22Rv1 (cell line): ENCODE data around the gene ULK4.

Source experiments
- H3K27ac ChIP-seq: fragments of 450-650 bp; 2 replicates; pipeline ENCODE4 v1.5.1; 2017
- CTCF ChIP-seq: fragments of 450-650 bp; IDR thresholded peaks from 2 replicates; pipeline ENCODE4 v1.5.1; 2017; ENCODE audit warnings: mild to moderate bottlenecking
- ZFX ChIP-seq: fragments of 450-650 bp; IDR thresholded peaks from 2 replicates; pipeline ENCODE4 v1.6.1; 2017; ENCODE audit warnings: antibody characterized with exemption, borderline replicate concordance

ULK4 gene

DNA sequence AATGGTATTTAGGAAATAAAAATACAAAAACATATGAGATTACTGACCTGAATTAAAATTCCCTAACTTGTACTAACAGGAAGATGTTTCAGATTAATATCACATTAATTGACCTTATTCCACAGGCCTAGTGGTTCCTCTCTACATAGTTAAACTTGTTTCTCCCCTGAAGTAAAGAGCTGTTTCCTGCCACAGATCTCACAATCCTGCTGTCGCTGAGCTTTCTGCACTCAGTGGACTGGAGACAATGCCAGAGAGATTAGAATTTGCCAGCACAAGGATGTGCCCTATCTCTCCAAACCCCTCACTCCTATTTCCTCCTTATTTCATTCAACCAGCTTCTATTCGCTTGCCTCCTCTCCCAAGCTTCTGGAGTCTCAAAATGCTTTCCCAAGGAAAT, 632.0 kb downstream of the ULK4 start:
- no peak overlapping the region for H3K27ac ChIP-seq
- TF ChIP-seq CTCF: no peak
- TF ChIP-seq ZFX: no peak

GRCh38 chr3:41328926-41329325, 633.0 kb downstream of the ULK4 start:
- no peak overlapping the region for H3K27ac ChIP-seq
- TF ChIP-seq ZFX (no peak), CTCF (no peak)

DNA sequence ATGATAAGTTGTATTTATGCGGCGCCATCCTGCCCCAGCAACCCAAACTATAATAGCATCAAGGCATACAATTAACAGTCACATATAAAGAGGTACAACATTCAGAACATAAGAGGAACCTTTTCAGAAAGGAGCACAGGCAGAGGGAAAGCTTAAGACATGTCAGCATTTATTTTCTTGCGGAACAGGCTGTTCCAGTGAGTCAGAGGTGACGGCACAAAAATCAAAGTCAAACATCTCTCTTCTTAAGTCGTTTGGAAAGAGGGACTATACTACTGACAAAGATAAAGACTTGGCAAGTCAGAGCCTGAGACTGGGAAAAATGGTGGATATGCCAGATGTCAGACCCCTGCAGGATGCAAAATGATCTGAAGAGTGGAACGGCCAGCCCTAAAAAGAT, 634.2 kb downstream of the ULK4 start:
- TF ChIP-seq CTCF (no peak), ZFX (no peak)
- no peak overlapping the region for H3K27ac ChIP-seq

GRCh38 chr3:41324156-41324475, 637.8 kb downstream of the ULK4 start:
- H3K27ac ChIP-seq: no peak overlapping the region
- TF ChIP-seq CTCF: no peak
- TF ChIP-seq ZFX: no peak

GRCh38 chr3:41323467-41324155, 638.3 kb downstream of the ULK4 start:
- TF ChIP-seq ZFX (no peak), CTCF (no peak)
- no peak overlapping the region for H3K27ac ChIP-seq

DNA sequence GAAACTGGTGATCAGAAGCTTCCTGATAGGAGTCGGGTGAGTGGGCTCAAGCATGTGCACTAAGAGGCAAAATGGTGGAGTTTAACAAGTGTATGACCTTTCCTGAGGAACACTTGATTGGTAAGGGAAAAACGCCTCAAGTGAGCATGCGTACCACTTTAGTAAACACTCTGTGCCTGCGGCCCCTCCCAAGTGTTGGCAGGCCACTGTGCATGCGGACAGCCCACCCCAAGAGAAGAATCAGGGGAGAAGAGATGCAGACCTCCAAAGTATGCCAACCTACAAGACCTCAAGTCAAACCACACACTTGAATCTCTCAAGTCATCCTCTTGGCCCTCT, 640.3 kb downstream of the ULK4 start:
- no peak for TF ChIP-seq CTCF
- no peak for TF ChIP-seq ZFX
- no peak overlapping the region for H3K27ac ChIP-seq

GRCh38 chr3:41320953-41321641, 640.8 kb downstream of the ULK4 start:
- H3K27ac ChIP-seq: no peak overlapping the region
- TF ChIP-seq CTCF (no peak), ZFX (no peak)
